HepG2 (cell line): Measurements from ENCODE around the gene STIM1. TPM values are rescaled to one million over a fixed set of nuclear protein-coding genes. Genes with fewer than 3 reads are reported as not detected.

ENCODE experiments used
- AFF4 ChIP-seq: sonication (generic); formaldehyde crosslinking; IDR thresholded peaks from 2 replicates; pipeline ENCODE4 v1.4.0; 2020; ENCODE audit warnings: missing genetic modification reagents
- FOXP4 ChIP-seq: sonication (generic); formaldehyde crosslinking; IDR thresholded peaks from 2 replicates; pipeline ENCODE4 v1.4.0; 2020; ENCODE audit warnings: missing genetic modification reagents
- MED8 ChIP-seq: sonication (generic); formaldehyde crosslinking; IDR thresholded peaks from 2 replicates; pipeline ENCODE4 v1.8.1; 2023; ENCODE audit warnings: mild to moderate bottlenecking, missing genetic modification reagents; ENCODE audit not compliant: insufficient replicate concordance
- PAX8 ChIP-seq: sonication (generic); formaldehyde crosslinking; IDR thresholded peaks from 2 replicates; pipeline ENCODE4 v1.8.0; 2022; ENCODE audit warnings: mild to moderate bottlenecking, missing genetic modification reagents, borderline replicate concordance
- ZBTB40 ChIP-seq, 2 experiments: fragments of 450-650 bp in 1 of 2; sonication (generic) in 1 of 2; formaldehyde crosslinking in 1 of 2; IDR thresholded peaks; 2 replicates each; pipeline versions ENCODE4 v1.6.1 to v1.8.0; 2016 to 2022; ENCODE audit warnings: antibody characterized with exemption in 1 of 2, mild to moderate bottlenecking in 1 of 2, missing genetic modification reagents in 1 of 2
- ZKSCAN5 ChIP-seq: sonication (generic); formaldehyde crosslinking; IDR thresholded peaks from 2 replicates; pipeline ENCODE4 v1.5.1; 2020; ENCODE audit warnings: mild to moderate bottlenecking, missing genetic modification reagents
- ZNF205 ChIP-seq: IDR thresholded peaks from 2 replicates; pipeline ENCODE4 v1.6.1; 2018; ENCODE audit warnings: missing biosample characterization, missing genetic modification reagents
- ZNF264 ChIP-seq: sonication (generic); formaldehyde crosslinking; IDR thresholded peaks from 2 replicates; pipeline ENCODE4 v1.4.0; 2020; ENCODE audit warnings: missing genetic modification reagents
- ZNF350 ChIP-seq: sonication (generic); formaldehyde crosslinking; IDR thresholded peaks from 2 replicates; pipeline ENCODE4 v1.4.0; 2020; ENCODE audit warnings: mild to moderate bottlenecking, low read depth, missing genetic modification reagents, borderline replicate concordance
- ZNF468 ChIP-seq: sonication (generic); formaldehyde crosslinking; IDR thresholded peaks from 2 replicates; pipeline ENCODE4 v1.8.0; 2022; ENCODE audit warnings: mild to moderate bottlenecking, moderate library complexity, missing genetic modification reagents
- ZNF556 ChIP-seq: sonication (generic); formaldehyde crosslinking; IDR thresholded peaks from 2 replicates; pipeline ENCODE4 v1.4.0; 2020; ENCODE audit warnings: mild to moderate bottlenecking, missing genetic modification reagents, borderline replicate concordance
- ZNF749 ChIP-seq: sonication (generic); formaldehyde crosslinking; IDR thresholded peaks from 2 replicates; pipeline ENCODE4 v1.8.0; 2022; ENCODE audit warnings: mild to moderate bottlenecking, missing genetic modification reagents, moderate library complexity, borderline replicate concordance
- polyA plus RNA-seq, 8 experiments: library from polyadenylated mRNA; depleted of rRNA in 3 of 8; stranded (reverse) in 7 of 8; unstranded in 1 of 8; fragments of >200 nt; fragmentation: Illumina TruSeq in 4 of 8; extraction: Trizol in 4 of 8; gene quantifications; 2 replicates each; pipeline versions ENCODE4 v1.2.1 to v1.2.3, GENCODE V29; 2011 to 2016; ENCODE audit warnings: low read depth in 4 of 8, missing spikeins in 1 of 8, mixed read lengths in 1 of 8; ENCODE audit not compliant: insufficient read depth in 1 of 8
- total RNA-seq, 5 experiments: library from RNA; depleted of rRNA; stranded (reverse); fragments of >200 nt; fragmentation: Illumina TruSeq; extraction: Trizol; gene quantifications; 2 replicates each; pipeline ENCODE4 v1.2.3, GENCODE V29; 2016; ENCODE audit warnings: low read depth in 1 of 5

STIM1 gene
- total and polyA plus RNA-seq, 2 of the 13 experiments (the other 11 are each of a cell fraction or from before 2014, with no cell fraction given): 19.2 to 28.5 TPM

GRCh38 chr11:3841426-3842350, 13.8 kb upstream of the STIM1 start (continued):
- 0 out of 2 replicates have a peak, but pooled peaks have one; percentile 12 for TF ChIP-seq FOXP4 (CRISPR knock-in tag)
- TF ChIP-seq ZNF350 (CRISPR knock-in tag): peak; percentile 71; the same call in 1 of the 2 replicates
- TF ChIP-seq PAX8: no peak
- TF ChIP-seq MED8 (CRISPR knock-in tag): no peak
- TF ChIP-seq ZKSCAN5: no peak
- TF ChIP-seq ZNF205 (CRISPR knock-in tag): peak; percentile 56; the same call in 1 of the 2 replicates
- TF ChIP-seq AFF4 (CRISPR knock-in tag): no peak
- no peak; the same call in 1 of the 2 replicates for TF ChIP-seq ZNF749 (CRISPR knock-in tag)
- no peak for TF ChIP-seq ZBTB40 (IDR thresholded peaks at IDR 0.05)
- no peak for TF ChIP-seq ZBTB40 (CRISPR knock-in tag; IDR thresholded peaks at IDR 0.05)
- TF ChIP-seq ZNF556 (CRISPR knock-in tag): no peak
- TF ChIP-seq ZNF468 (CRISPR knock-in tag): no peak
- no peak for TF ChIP-seq ZNF264 (CRISPR knock-in tag)
